Esophagus (tissue), 2 donors: ENCODE measurements around the gene CSDE1. TPM values are rescaled to one million over a fixed set of nuclear protein-coding genes. Genes with fewer than 3 reads are reported as not detected.

Experiments used
- H3K27ac ChIP-seq, 2 donors: one replicate each; pipeline ENCODE4 v1.5.1; 2013; ENCODE audit warnings: low read depth in 2 of 2, mild to moderate bottlenecking in 2 of 2, inconsistent platforms in 1 of 2, low read length in 1 of 2, moderate library complexity in 1 of 2
- H3K27me3 ChIP-seq, 2 donors: one replicate each; pipeline ENCODE4 v1.6.1; 2013; ENCODE audit warnings: low read length in 2 of 2, control low read depth in 1 of 2, mild to moderate bottlenecking in 1 of 2; ENCODE audit not compliant: insufficient read depth in 2 of 2, control insufficient read depth in 1 of 2
- H3K36me3 ChIP-seq, 2 donors: one replicate each; pipeline ENCODE4 v1.6.1; 2013; ENCODE audit warnings: low read length in 1 of 2; ENCODE audit not compliant: control insufficient read depth in 2 of 2, insufficient read depth in 2 of 2
- H3K4me1 ChIP-seq, 2 donors: one replicate each; pipeline ENCODE4 v1.6.1; 2013; ENCODE audit warnings: low read length in 1 of 2; ENCODE audit not compliant: control insufficient read depth in 2 of 2, insufficient read depth in 2 of 2
- H3K4me3 ChIP-seq, 2 donors: one replicate each; pipeline ENCODE4 v1.5.1; 2013; ENCODE audit warnings: low read length in 2 of 2, mild to moderate bottlenecking in 2 of 2, low read depth in 1 of 2, moderate library complexity in 1 of 2
- H3K9me3 ChIP-seq, 2 donors: one replicate each; pipeline ENCODE4 v1.6.1; 2013; ENCODE audit warnings: mild to moderate bottlenecking in 2 of 2, low read depth in 1 of 2, low read length in 1 of 2, moderate library complexity in 1 of 2; ENCODE audit not compliant: control insufficient read depth in 2 of 2, insufficient read depth in 1 of 2
- WGBS, 2 donors: extraction: QIAGEN DNeasy Blood & Tissue Kit; methylation state at CpG; one replicate each; pipeline ENCODE4 v1.1.7; 2013; 5-methylcytosine and 5-hydroxymethylcytosine counted together
- polyA plus RNA-seq, 2 donors: library from polyadenylated mRNA; stranded (reverse); fragments of 200-250 nt; gene quantifications; one replicate each; pipeline ENCODE4 v1.2.3, GENCODE V29; 2013
- donor health status: healthy with polysubstance abuse.
- donor health status: Bipolar disorder and iron deficiency.

CSDE1 gene
- polyA plus RNA-seq, 2 donors = 77.0 to 146 TPM

GRCh38 chr1:114753143-114753542 lies 4.6 kb downstream of the CSDE1 start:
- Histone ChIP-seq H3K36me3 (peaks cover 0 to 2% of the 10 kb centered on the region in 2 donors), H3K4me3 (no peak overlapping the region), H3K4me1 (peaks cover 0 to 3% of the 10 kb centered on the region in 2 donors), H3K27ac (no peak overlapping the region), H3K27me3 (no peaks in the 10 kb centered on the region), H3K9me3 (no peaks in the 10 kb centered on the region)
- WGBS, 2 donors = 62 to 68% methylated on average over 4 of the region's 4 CpGs

DNA sequence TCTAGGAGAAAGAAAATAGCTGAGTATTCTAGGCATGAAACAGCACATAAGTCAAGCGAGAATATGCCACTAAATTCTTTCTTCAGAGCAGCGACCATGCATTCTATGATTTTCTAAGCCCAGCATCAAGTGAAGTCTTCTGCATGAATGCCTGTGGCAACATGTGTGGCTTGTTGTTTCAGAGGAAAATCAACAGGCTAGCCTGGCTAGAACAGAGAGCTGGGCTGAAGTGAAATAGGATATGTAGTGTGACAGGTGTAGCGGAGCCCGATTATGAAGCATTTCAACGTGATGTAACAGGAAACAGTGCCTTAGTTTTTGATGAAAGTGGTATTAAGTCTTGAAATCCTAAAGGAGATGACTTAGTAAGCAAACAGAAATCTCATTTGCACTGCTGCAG lies 7.0 kb downstream of the CSDE1 start:
- H3K27ac ChIP-seq = no peak overlapping the region
- H3K9me3 ChIP-seq = no peaks in the 10 kb centered on the region
- no peak overlapping the region for H3K4me3 ChIP-seq
- H3K27me3 ChIP-seq = no peaks in the 10 kb centered on the region
- H3K4me1 ChIP-seq = peaks cover 0 to 3% of the 10 kb centered on the region in 2 donors
- WGBS, 2 donors = 52 to 60% methylated on average over 5 of the region's 5 CpGs
- H3K36me3 ChIP-seq = peaks cover 0 to 4% of the 10 kb centered on the region in 2 donors

DNA sequence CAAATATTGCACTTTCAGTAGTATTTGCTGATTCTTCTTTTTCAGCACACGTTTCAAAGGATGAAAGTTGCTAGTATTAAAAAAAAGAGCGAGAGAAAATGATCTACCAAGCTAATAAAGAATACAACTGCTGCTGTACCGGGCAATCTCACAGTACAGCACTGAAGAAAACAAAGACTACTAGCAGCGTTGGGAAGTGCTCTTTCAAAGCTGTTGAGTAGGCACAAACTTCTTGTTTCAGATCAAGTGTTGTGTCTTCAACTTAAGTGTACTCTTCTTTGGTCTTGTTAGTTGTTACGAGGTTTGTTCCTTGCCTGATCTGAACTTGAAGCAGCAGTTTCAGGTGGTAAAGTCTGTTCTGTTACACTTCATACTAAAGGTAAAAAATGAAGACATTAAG lies 7.9 kb downstream of the CSDE1 start:
- H3K9me3 ChIP-seq = no peaks in the 10 kb centered on the region
- peaks cover 0 to 3% of the 10 kb centered on the region in 2 donors for H3K4me1 ChIP-seq
- no peaks in the 10 kb centered on the region for H3K27me3 ChIP-seq
- no peak overlapping the region for H3K4me3 ChIP-seq
- no peak overlapping the region for H3K27ac ChIP-seq
- peaks cover 0 to 4% of the 10 kb centered on the region in 2 donors for H3K36me3 ChIP-seq
- 74 to 75% methylated on average over 5 of the region's 5 CpGs for WGBS, 2 donors

- H3K9me3 ChIP-seq = no peaks in the 10 kb centered on the region
- no peaks in the 10 kb centered on the region for H3K27me3 ChIP-seq
- 78 to 82% methylated on average over 6 of the region's 6 CpGs for WGBS, 2 donors
- H3K4me3 ChIP-seq = no peak overlapping the region
- H3K36me3 ChIP-seq = peaks cover 0 to 4% of the 10 kb centered on the region in 2 donors
- no peak overlapping the region for H3K27ac ChIP-seq
- H3K4me1 ChIP-seq = no peaks in the 10 kb centered on the region
Observed at GRCh38 chr1:114746450-114747121, 11.2 kb downstream of the CSDE1 start.

DNA sequence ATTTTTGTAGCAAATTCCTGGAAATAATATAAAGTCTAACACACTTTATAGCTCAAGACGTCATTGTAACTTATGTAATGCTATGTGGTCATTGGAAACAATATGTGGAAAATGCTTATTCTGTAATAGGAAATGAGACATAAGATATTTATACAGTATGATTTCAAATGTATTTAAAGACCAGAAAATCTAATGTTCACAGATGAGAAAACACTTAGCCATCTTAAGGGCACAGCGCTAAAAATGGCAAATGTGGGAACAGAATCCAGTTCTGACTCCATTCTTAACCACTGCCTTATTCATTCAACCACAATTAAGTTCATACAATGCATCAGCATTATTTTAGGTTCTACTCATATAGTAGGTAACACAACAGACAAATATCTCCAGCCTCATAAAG lies 12.5 kb downstream of the CSDE1 start:
- H3K36me3 ChIP-seq = peaks cover 0 to 4% of the 10 kb centered on the region in 2 donors
- 70 to 72% methylated on average over 2 of the region's 2 CpGs for WGBS, 2 donors

DNA sequence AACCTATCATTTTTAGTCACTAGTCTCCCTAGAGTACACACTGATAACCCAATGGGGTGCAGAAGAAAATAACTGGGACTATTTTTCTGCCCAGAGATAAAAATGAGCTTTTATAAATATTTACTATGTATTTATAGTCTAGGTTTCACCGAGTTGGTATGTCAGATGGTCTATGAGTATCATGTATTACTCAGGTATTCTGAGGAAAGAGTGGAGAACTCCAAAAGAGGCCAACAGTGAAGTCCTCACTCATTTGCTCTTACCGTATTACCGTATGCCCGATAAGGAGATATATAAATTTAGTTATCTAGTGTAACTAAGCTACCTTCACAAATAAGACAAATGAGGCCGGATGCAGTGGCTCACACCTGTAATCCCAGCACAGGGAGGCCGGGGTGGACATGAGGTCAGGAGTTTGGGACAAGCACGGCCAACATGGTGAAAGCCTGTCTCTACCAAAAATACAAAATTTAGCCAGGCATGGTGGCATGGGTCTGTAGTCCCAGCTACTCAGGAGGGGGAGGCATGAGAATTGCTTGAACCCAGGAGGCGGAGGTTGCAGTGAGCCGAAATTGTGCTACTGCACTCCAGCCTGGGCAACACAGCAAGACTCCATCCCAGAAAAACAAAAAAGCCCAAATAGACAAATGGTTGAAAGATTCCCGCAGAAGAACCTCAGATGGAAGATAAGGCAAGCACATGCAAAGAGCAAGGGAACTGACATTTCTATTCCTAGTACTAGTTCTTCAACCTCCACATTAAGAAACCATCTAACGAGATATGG lies 15.6 kb downstream of the CSDE1 start:
- 90 to 95% methylated on average over 11 of the region's 11 CpGs for WGBS, 2 donors
- Histone ChIP-seq H3K9me3 (no peaks in the 10 kb centered on the region), H3K27me3 (no peaks in the 10 kb centered on the region), H3K36me3 (peaks cover 2 to 3% of the 10 kb centered on the region in 2 donors), H3K4me3 (no peak overlapping the region), H3K27ac (no peak overlapping the region), H3K4me1 (no peaks in the 10 kb centered on the region)

More for the DNA sequence above, 12.5 kb downstream of the CSDE1 start:
- H3K4me3 ChIP-seq = no peak overlapping the region
- no peaks in the 10 kb centered on the region for H3K4me1 ChIP-seq
- no peak overlapping the region for H3K27ac ChIP-seq
- H3K9me3 ChIP-seq = no peaks in the 10 kb centered on the region
- no peaks in the 10 kb centered on the region for H3K27me3 ChIP-seq

GRCh38 chr1:114740331-114740730 lies 17.5 kb downstream of the CSDE1 start:
- H3K27ac ChIP-seq = no peak overlapping the region
- no peaks in the 10 kb centered on the region for H3K4me1 ChIP-seq
- H3K36me3 ChIP-seq = peaks cover 3 to 8% of the 10 kb centered on the region in 2 donors
- H3K4me3 ChIP-seq = no peak overlapping the region
- no peaks in the 10 kb centered on the region for H3K27me3 ChIP-seq
- WGBS, 2 donors = 93 to 99% methylated on average over 1 of the region's 1 CpG
- no peaks in the 10 kb centered on the region for H3K9me3 ChIP-seq

DNA sequence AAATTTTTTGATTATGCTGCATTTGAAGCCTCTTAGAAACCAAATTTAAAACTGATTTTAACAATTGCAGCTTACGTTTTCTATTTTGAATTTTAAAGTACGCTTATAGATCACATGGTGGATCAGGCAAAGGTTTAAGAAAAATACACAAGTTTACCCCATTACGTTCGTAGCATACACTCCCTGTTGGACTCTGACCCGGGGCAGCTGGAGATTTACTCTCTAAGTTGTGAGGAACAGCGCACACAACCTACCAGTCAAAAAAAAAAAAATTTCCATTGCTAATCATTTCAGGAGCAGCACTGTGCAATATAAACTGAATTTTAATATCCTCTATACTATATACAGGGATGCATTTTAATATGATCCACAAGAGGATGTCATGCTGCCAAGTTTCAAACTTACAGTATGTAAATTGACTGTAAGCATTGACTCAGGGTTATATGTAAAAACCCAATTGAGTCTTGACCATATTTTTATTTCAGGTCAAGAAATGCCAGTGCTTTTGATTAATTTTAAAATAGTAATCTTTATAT lies 20.4 kb downstream of the CSDE1 start:
- no peaks in the 10 kb centered on the region for H3K4me1 ChIP-seq
- no peaks in the 10 kb centered on the region for H3K27me3 ChIP-seq
- H3K4me3 ChIP-seq = no peak overlapping the region
- no peak overlapping the region for H3K27ac ChIP-seq
- peaks cover 10 to 11% of the 10 kb centered on the region in 2 donors for H3K36me3 ChIP-seq
- 72 to 93% methylated on average over 6 of the region's 6 CpGs for WGBS, 2 donors
- H3K9me3 ChIP-seq = no peaks in the 10 kb centered on the region

GRCh38 chr1:114735479-114735878 lies 22.3 kb downstream of the CSDE1 start:
- 75 to 94% methylated on average over 1 of the region's 1 CpG for WGBS, 2 donors
- H3K4me1 ChIP-seq = no peaks in the 10 kb centered on the region
- H3K4me3 ChIP-seq = no peak overlapping the region
- no peaks in the 10 kb centered on the region for H3K9me3 ChIP-seq
- H3K27me3 ChIP-seq = no peaks in the 10 kb centered on the region
- H3K36me3 ChIP-seq = peaks cover 11 to 13% of the 10 kb centered on the region in 2 donors
- H3K27ac ChIP-seq = no peak overlapping the region
